ENCODE measurements around the gene KRTAP10-5.

GRCh38 chr21:44534688-44535087, 45.7 kb downstream of the KRTAP10-5 start:
- no peak for TF ChIP-seq CTCF (IDR thresholded peaks at IDR 0.05 in 4 of 5, conservative IDR thresholded peaks at IDR 0.05 in 1 of 5)
- TF ChIP-seq POLR2A (IDR thresholded peaks at IDR 0.05): no peak

Data from gastrocnemius medialis (tissue), 4 donors.